Pancreas (tissue), 10 donors: ENCODE data around the gene C13orf42. TPM values are rescaled to one million over a fixed set of nuclear protein-coding genes. Genes with fewer than 3 reads are reported as not detected.
A peak's percentile ranks its signal among the peaks of the same experiment; 100 is the strongest.

Experiments used
- ATAC-seq, 4 donors: fragments of 200-7000 bp; cut with Tn5 transposase; one replicate each; pipeline versions ENCODE4 v1.8.0 to v1.9.1; 2020; ENCODE audit warnings: mild to moderate bottlenecking in 4 of 4, moderate library complexity in 4 of 4
- DNase-seq, 6 donors: peaks; one replicate each; pipeline ENCODE4 v3.0.0-alpha.2; 2020
- FAIRE-seq: peaks from 2 replicates; lab custom pipeline; 2012; peaks lifted over from hg19 to GRCh38; lab: Jason Lieb, UNC
- H3K27ac ChIP-seq, 4 donors: fragments of 200-600 bp; sonication (generic); 1 replicate in 3 of 4; 2 replicates in 1 of 4; pipeline versions ENCODE4 v1.5.0 to v1.8.0; 2020
- H3K27me3 ChIP-seq, 4 donors: fragments of 200-600 bp; one replicate each; pipeline ENCODE4 v1.8.0; 2021
- H3K36me3 ChIP-seq, 3 donors: fragments of 200-600 bp; sonication (generic) in 1 of 3; one replicate each; pipeline versions ENCODE4 v1.5.0 to v1.8.0; 2020 to 2021
- H3K4me1 ChIP-seq, 3 donors: fragments of 200-600 bp; one replicate each; pipeline ENCODE4 v1.8.0; 2021
- H3K4me3 ChIP-seq, 4 donors: fragments of 200-600 bp; sonication (generic) in 2 of 4; one replicate each; pipeline versions ENCODE4 v1.5.0 to v1.8.0; 2020 to 2021
- H3K9me3 ChIP-seq, 4 donors: fragments of 200-600 bp; one replicate each; pipeline ENCODE4 v1.8.0; 2021
- CTCF ChIP-seq, 4 donors: fragments of 200-600 bp; sonication (generic) in 3 of 4; IDR thresholded peaks; one replicate each; pipeline versions ENCODE4 v1.5.0 to v1.8.0; 2021; ENCODE audit warnings: antibody characterized with exemption in 4 of 4
- WGBS, 2 donors: extraction: QIAGEN DNeasy Blood & Tissue Kit; methylation state at CpG; one replicate each; pipeline ENCODE4 v1.1.7; 2013; 5-methylcytosine and 5-hydroxymethylcytosine counted together
- intact Hi-C, 3 donors: fragments of 100-400 bp; cut with DNase I; formaldehyde crosslinking; loops; one replicate each; pipeline versions ENCODE4 v1.11.1 to v1.14.2; 2022
- polyA plus RNA-seq, 2 donors: library from polyadenylated mRNA; stranded (reverse); fragments of 200-250 nt; gene quantifications; one replicate each; pipeline ENCODE4 v1.2.3, GENCODE V29; 2013
- total RNA-seq, 6 donors: library from RNA; stranded (reverse); fragmentation: NEBNext Ultra II Directional in 4 of 6; extraction: Animal tissue kit (Norgen Biotek cat#: 25700) in 4 of 6; gene quantifications; one replicate each; pipeline versions ENCODE4 v1.2.1 to v1.2.4, GENCODE V29; 2021 to 2023
- donor health status: healthy with polysubstance abuse.
- donor health status: DM: no; HTN: no; CAD: no; lungs with moderate emphysema.
- donor health status: DM: no; HTN: no; CAD: no.
- donor health status: control.
- donor health status: control.
- donor health status: Bipolar disorder and iron deficiency.
- donor health status: DM: yes; HTN: yes; CAD: no.
- donor health status: DM: no; HTN: no; CAD: no.
- donor health status: DM: no; HTN: no; CAD: no.
- donor health status: DM: yes; HTN: yes; CAD: no.

Gene C13orf42
- total and polyA plus RNA-seq, 8 donors = not detected

- FAIRE-seq (no peak), DNase-seq (no peak), ATAC-seq (no peak)
- Histone ChIP-seq H3K36me3 (no peaks in the 10 kb centered on the region), H3K9me3 (no peaks in the 10 kb centered on the region), H3K4me1 (no peaks in the 10 kb centered on the region), H3K27ac (no peak overlapping the region), H3K4me3 (no peak overlapping the region), H3K27me3 (no peaks in the 10 kb centered on the region)
- TF ChIP-seq CTCF (IDR thresholded peaks at IDR 0.05) = no peak
- intact Hi-C loops = loop anchor here in 1 of 3 donors (10.0 kb wide), 1 partner anchor 129 kb away; no protein-coding TSS in a partner anchor
- 76 to 80% methylated on average over 8 of the region's 8 CpGs for WGBS, 2 donors
Measured at GRCh38 chr13:51155776-51156515, 44.9 kb upstream of the C13orf42 start.

- DNase-seq = no peak
- no peak overlapping the region for H3K27ac ChIP-seq
- intact Hi-C loops = loop anchor here in 1 of 3 donors (10.0 kb wide), 1 partner anchor 130 kb away; no protein-coding TSS in a partner anchor
- no peak for TF ChIP-seq CTCF (IDR thresholded peaks at IDR 0.05)
- H3K36me3 ChIP-seq = no peaks in the 10 kb centered on the region
- H3K4me3 ChIP-seq = no peak overlapping the region
- H3K9me3 ChIP-seq = no peaks in the 10 kb centered on the region
- H3K27me3 ChIP-seq = no peaks in the 10 kb centered on the region
- ATAC-seq = no peak
- 75 to 89% methylated on average over 1 of the region's 1 CpG for WGBS, 2 donors
- no peaks in the 10 kb centered on the region for H3K4me1 ChIP-seq
- FAIRE-seq = peak; percentile 13
Measured at GRCh38 chr13:51155161-51155560, 44.1 kb upstream of the C13orf42 start.

GRCh38 chr13:51154029-51154555 lies 43.0 kb upstream of the C13orf42 start:
- no peak for TF ChIP-seq CTCF (IDR thresholded peaks at IDR 0.05)
- no peak for FAIRE-seq
- H3K4me3 ChIP-seq = no peak overlapping the region
- H3K4me1 ChIP-seq = no peaks in the 10 kb centered on the region
- peak in 1 of 4 donors; percentile 42 for ATAC-seq
- H3K36me3 ChIP-seq = no peaks in the 10 kb centered on the region
- no peaks in the 10 kb centered on the region for H3K27me3 ChIP-seq
- no peak for DNase-seq
- no peak overlapping the region for H3K27ac ChIP-seq
- WGBS, 2 donors = 71 to 80% methylated on average over 7 of the region's 7 CpGs
- intact Hi-C loops = loop anchor here in 1 of 3 donors (10.0 kb wide), 1 partner anchor 131 kb away; no protein-coding TSS in a partner anchor
- H3K9me3 ChIP-seq = no peaks in the 10 kb centered on the region

GRCh38 chr13:51153527-51153926 lies 42.5 kb upstream of the C13orf42 start:
- TF ChIP-seq CTCF (IDR thresholded peaks at IDR 0.05) = no peak
- no peak overlapping the region for H3K4me3 ChIP-seq
- ATAC-seq = no peak
- no peaks in the 10 kb centered on the region for H3K9me3 ChIP-seq
- H3K36me3 ChIP-seq = no peaks in the 10 kb centered on the region
- no peaks in the 10 kb centered on the region for H3K27me3 ChIP-seq
- H3K27ac ChIP-seq = no peak overlapping the region
- no peak for DNase-seq
- intact Hi-C loops = loop anchor here in 1 of 3 donors (10.0 kb wide), 1 partner anchor 131 kb away; no protein-coding TSS in a partner anchor
- no peaks in the 10 kb centered on the region for H3K4me1 ChIP-seq
- no peak for FAIRE-seq
- 85% methylated on average over 8 of the region's 8 CpGs for WGBS, 2 donors

GRCh38 chr13:51152701-51153100 lies 41.6 kb upstream of the C13orf42 start:
- no peak for TF ChIP-seq CTCF (IDR thresholded peaks at IDR 0.05)
- Histone ChIP-seq H3K4me3 (no peak overlapping the region), H3K9me3 (no peaks in the 10 kb centered on the region), H3K27me3 (no peaks in the 10 kb centered on the region), H3K36me3 (no peaks in the 10 kb centered on the region), H3K27ac (no peak overlapping the region), H3K4me1 (no peaks in the 10 kb centered on the region)
- intact Hi-C loops = loop anchor here in 1 of 3 donors (10.0 kb wide), 1 partner anchor 132 kb away; no protein-coding TSS in a partner anchor
- DNase-seq = no peak
- WGBS, 2 donors = 85 to 86% methylated on average over 5 of the region's 5 CpGs
- no peak for ATAC-seq
- FAIRE-seq = no peak
